ENCODE results near the gene SLC25A6. TPM values are rescaled to one million over a fixed set of nuclear protein-coding genes. Genes with fewer than 3 reads are reported as not detected.
A peak's percentile ranks its signal among the peaks of the same experiment; 100 is the strongest.

SLC25A6 gene
- total and polyA plus RNA-seq, 2 of the 13 experiments (the other 11 are each of a cell fraction or from before 2014, with no cell fraction given), result 138 to 581 TPM

DNA sequence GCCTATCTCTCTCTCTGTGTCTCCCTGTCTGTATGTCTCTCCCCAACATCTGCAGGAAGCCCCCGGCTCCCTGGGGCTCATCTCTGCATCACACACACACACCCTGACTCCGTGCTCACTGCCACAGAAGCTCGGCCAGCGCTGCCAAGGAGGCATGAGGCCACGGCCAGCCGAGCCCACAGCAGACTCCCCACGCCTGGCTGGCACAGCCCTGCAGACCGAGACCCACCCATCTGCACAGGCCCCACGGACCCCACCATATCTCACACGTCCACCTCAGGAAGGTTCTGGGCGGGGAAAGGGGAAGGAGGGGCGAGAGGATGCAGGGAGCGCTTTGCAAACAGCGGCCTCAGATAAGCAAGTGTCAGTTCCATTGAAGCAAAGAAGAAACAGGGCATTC is 28.5 kb upstream of the SLC25A6 start (continued):
- TF ChIP-seq, protein P1, sequence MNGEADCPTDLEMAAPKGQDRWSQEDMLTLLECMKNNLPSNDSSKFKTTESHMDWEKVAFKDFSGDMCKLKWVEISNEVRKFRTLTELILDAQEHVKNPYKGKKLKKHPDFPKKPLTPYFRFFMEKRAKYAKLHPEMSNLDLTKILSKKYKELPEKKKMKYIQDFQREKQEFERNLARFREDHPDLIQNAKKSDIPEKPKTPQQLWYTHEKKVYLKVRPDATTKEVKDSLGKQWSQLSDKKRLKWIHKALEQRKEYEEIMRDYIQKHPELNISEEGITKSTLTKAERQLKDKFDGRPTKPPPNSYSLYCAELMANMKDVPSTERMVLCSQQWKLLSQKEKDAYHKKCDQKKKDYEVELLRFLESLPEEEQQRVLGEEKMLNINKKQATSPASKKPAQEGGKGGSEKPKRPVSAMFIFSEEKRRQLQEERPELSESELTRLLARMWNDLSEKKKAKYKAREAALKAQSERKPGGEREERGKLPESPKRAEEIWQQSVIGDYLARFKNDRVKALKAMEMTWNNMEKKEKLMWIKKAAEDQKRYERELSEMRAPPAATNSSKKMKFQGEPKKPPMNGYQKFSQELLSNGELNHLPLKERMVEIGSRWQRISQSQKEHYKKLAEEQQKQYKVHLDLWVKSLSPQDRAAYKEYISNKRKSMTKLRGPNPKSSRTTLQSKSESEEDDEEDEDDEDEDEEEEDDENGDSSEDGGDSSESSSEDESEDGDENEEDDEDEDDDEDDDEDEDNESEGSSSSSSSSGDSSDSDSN (CRISPR knock-in tag; IDR thresholded peaks at IDR 0.05), result no peak
- TF ChIP-seq, protein P2, sequence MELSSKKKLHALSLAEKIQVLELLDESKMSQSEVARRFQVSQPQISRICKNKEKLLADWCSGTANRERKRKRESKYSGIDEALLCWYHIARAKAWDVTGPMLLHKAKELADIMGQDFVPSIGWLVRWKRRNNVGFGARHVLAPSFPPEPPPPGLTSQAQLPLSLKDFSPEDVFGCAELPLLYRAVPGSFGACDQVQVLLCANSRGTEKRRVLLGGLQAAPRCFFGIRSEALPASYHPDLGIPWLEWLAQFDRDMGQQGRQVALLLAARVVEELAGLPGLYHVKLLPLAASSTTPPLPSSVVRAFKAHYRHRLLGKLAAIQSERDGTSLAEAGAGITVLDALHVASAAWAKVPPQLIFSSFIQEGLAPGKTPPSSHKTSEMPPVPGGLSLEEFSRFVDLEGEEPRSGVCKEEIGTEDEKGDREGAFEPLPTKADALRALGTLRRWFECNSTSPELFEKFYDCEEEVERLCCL (CRISPR knock-in tag; IDR thresholded peaks at IDR 0.05; ENCODE audit: borderline replicate concordance), result no peak
- TF ChIP-seq NAIF1 (CRISPR knock-in tag; IDR thresholded peaks at IDR 0.05; ENCODE audit: borderline replicate concordance), result no peak
- no peak for TF ChIP-seq XBP1 (CRISPR knock-in tag; IDR thresholded peaks at IDR 0.05)
- TF ChIP-seq HOXA5 (CRISPR knock-in tag; IDR thresholded peaks at IDR 0.05), result no peak
- no peak for TF ChIP-seq ZFP36L2 (CRISPR knock-in tag; IDR thresholded peaks at IDR 0.05)
- TF ChIP-seq GTF2F1 (IDR thresholded peaks at IDR 0.05; ENCODE audit: low read length), result no peak
- no peak for TF ChIP-seq NFE2 (CRISPR knock-in tag; IDR thresholded peaks at IDR 0.05)
- TF ChIP-seq POLR2AphosphoS5 (IDR thresholded peaks at IDR 0.05; ENCODE audit: low read depth, low read length), result peak; percentile 21; the same call in 1 of the 2 replicates
- TF ChIP-seq NCOR1 (IDR thresholded peaks at IDR 0.05; ENCODE audit: borderline replicate concordance, low read length), result no peak
- no peak for TF ChIP-seq ZBTB7A (CRISPR knock-in tag; IDR thresholded peaks at IDR 0.05)
- TF ChIP-seq CC2D1A (CRISPR knock-in tag; IDR thresholded peaks at IDR 0.05), result no peak
- no peak for TF ChIP-seq ZNF251 (CRISPR knock-in tag; IDR thresholded peaks at IDR 0.05)
- TF ChIP-seq AGO2 (optimal IDR thresholded peaks at IDR 0.05; ENCODE audit: low read depth, low read length), result peak; percentile 94
- TF ChIP-seq, protein P3, sequence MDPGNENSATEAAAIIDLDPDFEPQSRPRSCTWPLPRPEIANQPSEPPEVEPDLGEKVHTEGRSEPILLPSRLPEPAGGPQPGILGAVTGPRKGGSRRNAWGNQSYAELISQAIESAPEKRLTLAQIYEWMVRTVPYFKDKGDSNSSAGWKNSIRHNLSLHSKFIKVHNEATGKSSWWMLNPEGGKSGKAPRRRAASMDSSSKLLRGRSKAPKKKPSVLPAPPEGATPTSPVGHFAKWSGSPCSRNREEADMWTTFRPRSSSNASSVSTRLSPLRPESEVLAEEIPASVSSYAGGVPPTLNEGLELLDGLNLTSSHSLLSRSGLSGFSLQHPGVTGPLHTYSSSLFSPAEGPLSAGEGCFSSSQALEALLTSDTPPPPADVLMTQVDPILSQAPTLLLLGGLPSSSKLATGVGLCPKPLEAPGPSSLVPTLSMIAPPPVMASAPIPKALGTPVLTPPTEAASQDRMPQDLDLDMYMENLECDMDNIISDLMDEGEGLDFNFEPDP (CRISPR knock-in tag; conservative IDR thresholded peaks at IDR 0.05), result 0 out of 2 replicates have a peak, but pooled peaks have one; percentile 44
- no peak for TF ChIP-seq ZNF24 (IDR thresholded peaks at IDR 0.05)
- TF ChIP-seq ZNF138 (CRISPR knock-in tag; IDR thresholded peaks at IDR 0.05; ENCODE audit: low read depth), result no peak
- no peak for TF ChIP-seq SOX6 (IDR thresholded peaks at IDR 0.05)
- no peak for TF ChIP-seq SOX6 (CRISPR knock-in tag; IDR thresholded peaks at IDR 0.05)
- peak; percentile 94 for TF ChIP-seq AGO1 (IDR thresholded peaks at IDR 0.05; ENCODE audit: low read depth, low read length, poor library complexity, severe bottlenecking)
- no peak for TF ChIP-seq MED1 (CRISPR knock-in tag; IDR thresholded peaks at IDR 0.05)
- no peak for TF ChIP-seq SP1 (IDR thresholded peaks at IDR 0.05)
- TF ChIP-seq SP1 (CRISPR knock-in tag; IDR thresholded peaks at IDR 0.05), result no peak
- TF ChIP-seq, protein P4, sequence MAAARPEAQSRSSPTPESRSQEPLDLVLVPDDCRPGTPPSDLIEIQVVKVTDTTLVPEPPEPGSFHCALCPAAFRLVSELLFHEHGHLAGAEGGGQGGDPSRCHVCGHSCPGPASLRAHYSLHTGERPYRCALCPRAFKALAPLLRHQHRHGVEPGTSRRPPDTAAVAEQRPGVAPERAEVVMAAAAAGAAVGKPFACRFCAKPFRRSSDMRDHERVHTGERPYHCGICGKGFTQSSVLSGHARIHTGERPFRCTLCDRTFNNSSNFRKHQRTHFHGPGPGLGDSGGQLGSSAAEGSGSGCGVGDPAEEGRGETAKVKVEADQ (CRISPR knock-in tag; IDR thresholded peaks at IDR 0.05; ENCODE audit: borderline replicate concordance), result no peak
- TF ChIP-seq ZSCAN29 (CRISPR knock-in tag; conservative IDR thresholded peaks at IDR 0.05), result no peak
- no peak for TF ChIP-seq JDP2 (CRISPR knock-in tag; IDR thresholded peaks at IDR 0.05; ENCODE audit: borderline replicate concordance)
- TF ChIP-seq NONO (IDR thresholded peaks at IDR 0.05), result no peak
- 0 out of 2 replicates have a peak, but pooled peaks have one; percentile 21 for TF ChIP-seq NONO (CRISPR knock-in tag; conservative IDR thresholded peaks at IDR 0.05)
- TF ChIP-seq MATR3 (CRISPR knock-in tag; IDR thresholded peaks at IDR 0.05), result no peak
